HepG2 (cell line): ENCODE measurements around the gene CCDC201. TPM values are rescaled to one million over a fixed set of nuclear protein-coding genes. Genes with fewer than 3 reads are reported as not detected.
A peak's percentile ranks its signal among the peaks of the same experiment; 100 is the strongest.

Experiments
- ARNT ChIP-seq: fragments of 450-650 bp; IDR thresholded peaks from 2 replicates; pipeline ENCODE4 v1.6.1; 2017
- ATF7-NPFF ChIP-seq: sonication (generic); formaldehyde crosslinking; IDR thresholded peaks from 2 replicates; pipeline ENCODE4 v1.8.1; 2023; ENCODE audit warnings: mild to moderate bottlenecking, low read depth, missing genetic modification reagents, moderate library complexity
- CERS6 ChIP-seq: sonication (generic); formaldehyde crosslinking; IDR thresholded peaks from 2 replicates; pipeline ENCODE4 v1.5.0; 2020; ENCODE audit warnings: missing genetic modification reagents
- DMTF1 ChIP-seq: sonication (generic); formaldehyde crosslinking; IDR thresholded peaks from 2 replicates; pipeline ENCODE4 v1.4.0; 2020; ENCODE audit warnings: mild to moderate bottlenecking, missing genetic modification reagents
- KLF6 ChIP-seq: IDR thresholded peaks from 2 replicates; pipeline ENCODE4 v1.8.0; 2016; ENCODE audit warnings: missing biosample characterization, missing genetic modification reagents
- MBNL3 ChIP-seq: fragments of 250-450 bp; sonication (Bioruptor Pico); conservative IDR thresholded peaks from 2 replicates; pipeline ENCODE4 v1.8.0; 2022; ENCODE audit warnings: mild to moderate bottlenecking, inconsistent platforms
- MTF2 ChIP-seq: sonication (generic); formaldehyde crosslinking; IDR thresholded peaks from 2 replicates; pipeline ENCODE4 v1.5.0; 2020; ENCODE audit warnings: missing genetic modification reagents, borderline replicate concordance
- MXI1 ChIP-seq: IDR thresholded peaks from 3 replicates; pipeline ENCODE4 v1.6.1; 2012; ENCODE audit warnings: low read depth, low read length, inconsistent platforms, borderline replicate concordance
- NFRKB ChIP-seq: fragments of 450-650 bp; IDR thresholded peaks from 2 replicates; pipeline ENCODE4 v1.6.1; 2017
- PRPF4 ChIP-seq: fragments of 200-400 bp; formaldehyde crosslinking; IDR thresholded peaks from 2 replicates; pipeline ENCODE4 v1.6.1; 2016; ENCODE audit warnings: low read length, low read depth; ENCODE audit not compliant: poor library complexity, severe bottlenecking
- ZC3H13 ChIP-seq: sonication (generic); formaldehyde crosslinking; IDR thresholded peaks from 2 replicates; pipeline ENCODE4 v1.8.1; 2023; ENCODE audit warnings: mild to moderate bottlenecking, missing genetic modification reagents, moderate library complexity
- ZNF253 ChIP-seq: sonication (generic); formaldehyde crosslinking; IDR thresholded peaks from 2 replicates; pipeline ENCODE4 v1.8.0; 2022; ENCODE audit warnings: mild to moderate bottlenecking, missing genetic modification reagents, borderline replicate concordance
- ZNF280B ChIP-seq: sonication (generic); formaldehyde crosslinking; IDR thresholded peaks from 2 replicates; pipeline ENCODE4 v1.5.0; 2020; ENCODE audit warnings: missing genetic modification reagents, mild to moderate bottlenecking, borderline replicate concordance
- ZNF281 ChIP-seq: sonication (generic); formaldehyde crosslinking; IDR thresholded peaks from 2 replicates; pipeline ENCODE4 v1.4.0; 2020; ENCODE audit warnings: missing genetic modification reagents, borderline replicate concordance
- ZNF292 ChIP-seq: sonication (generic); formaldehyde crosslinking; IDR thresholded peaks from 2 replicates; pipeline ENCODE4 v1.8.1; 2022; ENCODE audit warnings: mild to moderate bottlenecking, low read depth, missing genetic modification reagents, borderline replicate concordance
- ZNF329 ChIP-seq: sonication (generic); formaldehyde crosslinking; IDR thresholded peaks from 2 replicates; pipeline ENCODE4 v1.9.0; 2021; ENCODE audit warnings: low read depth, mild to moderate bottlenecking, missing genetic modification reagents
- ZNF431 ChIP-seq: sonication (generic); formaldehyde crosslinking; IDR thresholded peaks from 2 replicates; pipeline ENCODE4 v1.9.0; 2022; ENCODE audit warnings: missing genetic modification reagents, low read depth, mild to moderate bottlenecking, borderline replicate concordance
- ZNF569 ChIP-seq: sonication (generic); formaldehyde crosslinking; IDR thresholded peaks from 2 replicates; pipeline ENCODE4 v1.5.0; 2020; ENCODE audit warnings: mild to moderate bottlenecking, missing genetic modification reagents, moderate library complexity, borderline replicate concordance
- ZNF878 ChIP-seq: sonication (generic); formaldehyde crosslinking; IDR thresholded peaks from 2 replicates; pipeline ENCODE4 v1.8.1; 2023; ENCODE audit warnings: mild to moderate bottlenecking, missing genetic modification reagents, moderate library complexity
- polyA plus RNA-seq, 8 experiments: library from polyadenylated mRNA; depleted of rRNA in 3 of 8; stranded (reverse) in 7 of 8; unstranded in 1 of 8; fragments of >200 nt; fragmentation: Illumina TruSeq in 4 of 8; extraction: Trizol in 4 of 8; gene quantifications; 2 replicates each; pipeline versions ENCODE4 v1.2.1 to v1.2.3, GENCODE V29; 2011 to 2016; ENCODE audit warnings: low read depth in 4 of 8, missing spikeins in 1 of 8, mixed read lengths in 1 of 8; ENCODE audit not compliant: insufficient read depth in 1 of 8
- total RNA-seq, 5 experiments: library from RNA; depleted of rRNA; stranded (reverse); fragments of >200 nt; fragmentation: Illumina TruSeq; extraction: Trizol; gene quantifications; 2 replicates each; pipeline ENCODE4 v1.2.3, GENCODE V29; 2016; ENCODE audit warnings: low read depth in 1 of 5
- TF ChIP-seq, protein P1 (sequence below): sonication (generic); formaldehyde crosslinking; IDR thresholded peaks from 2 replicates; pipeline ENCODE4 v1.4.0; 2020; ENCODE audit warnings: missing genetic modification reagents

Gene CCDC201
- total and polyA plus RNA-seq, 2 of the 13 experiments (the other 11 are each of a cell fraction or from before 2014, with no cell fraction given): 0.92 TPM; not detected in 1

GRCh38 chr7:45890125-45890901 lies 17.4 kb upstream of the CCDC201 start (continued):
- no peak for TF ChIP-seq PRPF4
- no peak for TF ChIP-seq MTF2 (CRISPR knock-in tag)
- TF ChIP-seq ZNF569 (CRISPR knock-in tag): no peak
- TF ChIP-seq MXI1: no peak
- TF ChIP-seq ZNF253 (CRISPR knock-in tag): 0 out of 2 replicates have a peak, but pooled peaks have one; percentile 11
- no peak for TF ChIP-seq ZNF280B (CRISPR knock-in tag)
- no peak for TF ChIP-seq CERS6
- TF ChIP-seq KLF6 (CRISPR knock-in tag): peak; percentile 54; the same call in 1 of the 2 replicates
- 0 out of 2 replicates have a peak, but pooled peaks have one; percentile 61 for TF ChIP-seq DMTF1 (CRISPR knock-in tag)
- TF ChIP-seq ZNF431 (CRISPR knock-in tag): 0 out of 2 replicates have a peak, but pooled peaks have one; percentile 16
- TF ChIP-seq, protein P1, sequence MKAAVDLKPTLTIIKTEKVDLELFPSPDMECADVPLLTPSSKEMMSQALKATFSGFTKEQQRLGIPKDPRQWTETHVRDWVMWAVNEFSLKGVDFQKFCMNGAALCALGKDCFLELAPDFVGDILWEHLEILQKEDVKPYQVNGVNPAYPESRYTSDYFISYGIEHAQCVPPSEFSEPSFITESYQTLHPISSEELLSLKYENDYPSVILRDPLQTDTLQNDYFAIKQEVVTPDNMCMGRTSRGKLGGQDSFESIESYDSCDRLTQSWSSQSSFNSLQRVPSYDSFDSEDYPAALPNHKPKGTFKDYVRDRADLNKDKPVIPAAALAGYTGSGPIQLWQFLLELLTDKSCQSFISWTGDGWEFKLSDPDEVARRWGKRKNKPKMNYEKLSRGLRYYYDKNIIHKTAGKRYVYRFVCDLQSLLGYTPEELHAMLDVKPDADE (CRISPR knock-in tag): no peak; the same call in 1 of the 2 replicates
- peak; percentile 98 for TF ChIP-seq ZC3H13 (CRISPR knock-in tag)
- TF ChIP-seq ZNF281 (CRISPR knock-in tag): no peak
- TF ChIP-seq ZNF329 (CRISPR knock-in tag): 0 out of 2 replicates have a peak, but pooled peaks have one; percentile 13
- no peak for TF ChIP-seq ZNF292 (CRISPR knock-in tag)
- TF ChIP-seq ATF7-NPFF (CRISPR knock-in tag): peak; percentile 66; the same call in 1 of the 2 replicates
- TF ChIP-seq ARNT: no peak
- peak; percentile 49; the same call in 1 of the 2 replicates for TF ChIP-seq ZNF878 (CRISPR knock-in tag)
- TF ChIP-seq NFRKB: no peak
- no peak for TF ChIP-seq MBNL3 (CRISPR knock-in tag)
